ENCODE measurements around the gene ANO1.

ANO1 gene

GRCh38 chr11:70117567-70118145 lies 39.5 kb downstream of the ANO1 start:
- DNase-seq: no peak

- no peak for DNase-seq
Observed at GRCh38 chr11:70118642-70119041, 40.5 kb downstream of the ANO1 start.

GRCh38 chr11:70119502-70119901 lies 41.4 kb downstream of the ANO1 start:
- no peak for DNase-seq

- DNase-seq: no peak
Observed at GRCh38 chr11:70120674-70121073, 42.6 kb downstream of the ANO1 start.

GRCh38 chr11:70122490-70123198 lies 44.5 kb downstream of the ANO1 start:
- DNase-seq: no peak

- no peak for DNase-seq
Observed at GRCh38 chr11:70123711-70124110, 45.6 kb downstream of the ANO1 start.

- no peak for DNase-seq
Observed at GRCh38 chr11:70124321-70125000, 46.3 kb downstream of the ANO1 start.

- DNase-seq: no peak
Observed at GRCh38 chr11:70126494-70126893, 48.4 kb downstream of the ANO1 start.

GRCh38 chr11:70127653-70128434 lies 49.7 kb downstream of the ANO1 start:
- DNase-seq: no peak

- no peak for DNase-seq
Observed at GRCh38 chr11:70128435-70128906, 50.4 kb downstream of the ANO1 start.

- DNase-seq: no peak
Observed at GRCh38 chr11:70129051-70129592, 51.0 kb downstream of the ANO1 start.

GRCh38 chr11:70130636-70131035 lies 52.5 kb downstream of the ANO1 start:
- DNase-seq: no peak

- no peak for DNase-seq
Observed at GRCh38 chr11:70131606-70132190, 53.6 kb downstream of the ANO1 start.

- DNase-seq: no peak
Observed at GRCh38 chr11:70132641-70133040, 54.5 kb downstream of the ANO1 start.

- no peak for DNase-seq
Observed at GRCh38 chr11:70133771-70134335, 55.7 kb downstream of the ANO1 start.

- DNase-seq: no peak
Observed at GRCh38 chr11:70134490-70134889, 56.4 kb downstream of the ANO1 start.

GRCh38 chr11:70135142-70135541 lies 57.0 kb downstream of the ANO1 start:
- DNase-seq: no peak

- no peak for DNase-seq
Observed at GRCh38 chr11:70135625-70136059, 57.5 kb downstream of the ANO1 start.

- DNase-seq: no peak
Observed at GRCh38 chr11:70137383-70137782, 59.3 kb downstream of the ANO1 start.

- DNase-seq: no peak
Observed at GRCh38 chr11:70138403-70138802, 60.3 kb downstream of the ANO1 start.

- no peak for DNase-seq
Observed at GRCh38 chr11:70139785-70140410, 61.8 kb downstream of the ANO1 start.

Measured in CD4-positive, alpha-beta T cell treated with Interleukin-17A for 4 hours (primary cell).